ENCODE data around the gene KCNA10. TPM values are rescaled to one million over a fixed set of nuclear protein-coding genes. Genes with fewer than 3 reads are reported as not detected.

KCNA10 gene
- total RNA-seq, 3 donors from 2014 or later (not counting 1 experiment from before 2014, with no cell fraction given), result not detected

- ATAC-seq, result no peak
- Histone ChIP-seq H3K36me3 (ENCODE audit: control insufficient read depth, insufficient read depth, low read length) (no peaks in the 10 kb centered on the region), H3K4me1 (ENCODE audit: control insufficient read depth, insufficient read depth, low read length) (no peaks in the 10 kb centered on the region), H3K9me3 (ENCODE audit: control insufficient read depth, insufficient read depth, low read length) (no peaks in the 10 kb centered on the region), H3K27me3 (ENCODE audit: control insufficient read depth, insufficient read depth, low read length) (no peaks in the 10 kb centered on the region), H3K27ac (ENCODE audit: low read length) (no peak overlapping the region), H3K4me3 (ENCODE audit: low read length) (no peak overlapping the region)
- H3K27me3 Mint-ChIP-seq (ENCODE audit: low read depth in 2 of 2), result peaks cover 15 to 23% of the 10 kb centered on the region in 2 donors
- no peak for TF ChIP-seq CTCF (IDR thresholded peaks at IDR 0.05)
- H3K27ac Mint-ChIP-seq, result no peak overlapping the region
- WGBS (ENCODE audit: insufficient coverage), result 81% methylated on average over 3 of the region's 3 CpGs
- no peaks in the 10 kb centered on the region for H3K4me1 Mint-ChIP-seq
- no peaks in the 10 kb centered on the region for H3K9me3 Mint-ChIP-seq
- no peak overlapping the region for H3K4me3 Mint-ChIP-seq
- H3K36me3 Mint-ChIP-seq, result no peaks in the 10 kb centered on the region
- DNase-seq, result no peak
- intact Hi-C loops (cut with micrococcal nuclease), result no loop called here
Measured at GRCh38 chr1:110533230-110533629, 14.3 kb upstream of the KCNA10 start.

GRCh38 chr1:110529011-110529410 is 10.0 kb upstream of the KCNA10 start:
- H3K4me1 Mint-ChIP-seq, result no peaks in the 10 kb centered on the region
- no peaks in the 10 kb centered on the region for H3K9me3 ChIP-seq (ENCODE audit: control insufficient read depth, insufficient read depth, low read length)
- no peak overlapping the region for H3K27ac ChIP-seq (ENCODE audit: low read length)
- peaks cover 2% of the 10 kb centered on the region for H3K27me3 ChIP-seq (ENCODE audit: control insufficient read depth, insufficient read depth, low read length)
- H3K4me1 ChIP-seq (ENCODE audit: control insufficient read depth, insufficient read depth, low read length), result peaks cover 5% of the 10 kb centered on the region
- H3K9me3 Mint-ChIP-seq, result no peaks in the 10 kb centered on the region
- H3K36me3 ChIP-seq (ENCODE audit: control insufficient read depth, insufficient read depth, low read length), result no peaks in the 10 kb centered on the region
- no peaks in the 10 kb centered on the region for H3K36me3 Mint-ChIP-seq
- TF ChIP-seq CTCF (IDR thresholded peaks at IDR 0.05), result no peak
- ATAC-seq (no peak), DNase-seq (no peak)
- no peak overlapping the region for H3K4me3 Mint-ChIP-seq
- WGBS (ENCODE audit: insufficient coverage), result 85% methylated on average over 1 of the region's 1 CpG
- intact Hi-C loops (cut with micrococcal nuclease), result no loop called here
- H3K27ac Mint-ChIP-seq, result no peak overlapping the region
- H3K27me3 Mint-ChIP-seq (ENCODE audit: low read depth in 2 of 2), result peaks cover 10 to 31% of the 10 kb centered on the region in 2 donors
- H3K4me3 ChIP-seq (ENCODE audit: low read length), result no peak overlapping the region

- intact Hi-C loops (cut with micrococcal nuclease), result no loop called here
- Mint-ChIP-seq H3K27me3 (ENCODE audit: low read depth in 2 of 2) (peaks cover 19 to 43% of the 10 kb centered on the region in 2 donors), H3K9me3 (no peaks in the 10 kb centered on the region), H3K4me1 (no peaks in the 10 kb centered on the region), H3K4me3 (no peak overlapping the region), H3K36me3 (no peaks in the 10 kb centered on the region), H3K27ac (no peak overlapping the region)
- WGBS (ENCODE audit: insufficient coverage), result 69% methylated on average over 7 of the region's 7 CpGs
- DNase-seq (no peak), ATAC-seq (no peak)
- TF ChIP-seq CTCF (IDR thresholded peaks at IDR 0.05), result no peak
- Histone ChIP-seq H3K4me1 (ENCODE audit: control insufficient read depth, insufficient read depth, low read length) (peaks cover 5% of the 10 kb centered on the region), H3K9me3 (ENCODE audit: control insufficient read depth, insufficient read depth, low read length) (no peaks in the 10 kb centered on the region), H3K27ac (ENCODE audit: low read length) (no peak overlapping the region), H3K27me3 (ENCODE audit: control insufficient read depth, insufficient read depth, low read length) (peaks cover 2% of the 10 kb centered on the region), H3K36me3 (ENCODE audit: control insufficient read depth, insufficient read depth, low read length) (no peaks in the 10 kb centered on the region), H3K4me3 (ENCODE audit: low read length) (no peak overlapping the region)
Measured at GRCh38 chr1:110526201-110526780, 7.3 kb upstream of the KCNA10 start.

GRCh38 chr1:110525249-110525595 is 6.2 kb upstream of the KCNA10 start:
- intact Hi-C loops (cut with micrococcal nuclease), result no loop called here
- Mint-ChIP-seq H3K27ac (no peak overlapping the region), H3K4me3 (no peak overlapping the region), H3K4me1 (no peaks in the 10 kb centered on the region), H3K27me3 (ENCODE audit: low read depth in 2 of 2) (peaks cover 19 to 43% of the 10 kb centered on the region in 2 donors), H3K9me3 (no peaks in the 10 kb centered on the region), H3K36me3 (no peaks in the 10 kb centered on the region)
- no peak overlapping the region for H3K4me3 ChIP-seq (ENCODE audit: low read length)
- no peaks in the 10 kb centered on the region for H3K36me3 ChIP-seq (ENCODE audit: control insufficient read depth, insufficient read depth, low read length)
- peaks cover 5% of the 10 kb centered on the region for H3K4me1 ChIP-seq (ENCODE audit: control insufficient read depth, insufficient read depth, low read length)
- TF ChIP-seq CTCF (IDR thresholded peaks at IDR 0.05), result no peak
- no peak overlapping the region for H3K27ac ChIP-seq (ENCODE audit: low read length)
- no peak for ATAC-seq
- no peaks in the 10 kb centered on the region for H3K9me3 ChIP-seq (ENCODE audit: control insufficient read depth, insufficient read depth, low read length)
- DNase-seq, result no peak
- 90% methylated on average over 6 of the region's 6 CpGs for WGBS (ENCODE audit: insufficient coverage)
- peaks cover 2% of the 10 kb centered on the region for H3K27me3 ChIP-seq (ENCODE audit: control insufficient read depth, insufficient read depth, low read length)
